Measurements from ENCODE around the gene HTR4. TPM values are rescaled to one million over a fixed set of nuclear protein-coding genes. Genes with fewer than 3 reads are reported as not detected.

Gene HTR4
- total RNA-seq, 1 experiment from 2014 or later, result not detected

DNA sequence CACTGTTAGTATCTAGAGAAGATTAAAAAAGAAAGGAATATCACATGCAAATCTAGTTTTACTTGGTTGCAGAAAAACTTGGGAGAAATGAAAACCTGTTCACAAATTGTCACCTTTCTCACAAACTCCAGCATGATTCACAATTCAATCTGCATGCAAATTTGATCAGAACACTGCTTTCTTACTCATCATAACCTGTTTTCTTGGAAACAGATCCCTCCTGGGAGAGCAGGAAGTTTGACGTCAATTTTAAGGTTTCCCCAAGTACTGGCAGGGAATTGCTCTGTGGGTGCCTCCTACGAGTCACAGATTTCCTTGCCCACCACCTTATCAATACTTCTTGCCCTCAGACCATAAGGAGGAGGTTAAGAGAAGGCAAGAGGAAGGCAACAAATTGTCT is 30.2 kb upstream of the HTR4 start:
- Histone ChIP-seq H4K8ac (replicated peaks; ENCODE audit: insufficient read length, low read depth, low read length) (no peak overlapping the region), H3K4me2 (ENCODE audit: insufficient read depth, insufficient read length, low read length) (no peak overlapping the region), H2AK5ac (ENCODE audit: insufficient read length, low read length) (no peak overlapping the region), H3K9ac (ENCODE audit: extremely low read depth, insufficient read length, low read length) (no peak overlapping the region), H2BK5ac (ENCODE audit: insufficient read length, low read length) (no peak overlapping the region), H3K23me2 (ENCODE audit: insufficient read length, low read depth, low read length, poor library complexity, severe bottlenecking) (no peaks in the 10 kb centered on the region), H3K14ac (ENCODE audit: insufficient read depth, low read length) (no peak overlapping the region), H3K18ac (ENCODE audit: insufficient read length, low read depth, low read length) (no peak overlapping the region), H4K91ac (ENCODE audit: insufficient read length, low read depth, low read length) (no peak overlapping the region), H3K27ac (ENCODE audit: insufficient read length, low read depth, low read length) (no peak overlapping the region), H3K79me1 (ENCODE audit: insufficient read depth, low read depth, low read length, poor library complexity, severe bottlenecking) (no peaks in the 10 kb centered on the region), H4K5ac (ENCODE audit: insufficient read length, low read depth, low read length) (no peak overlapping the region), H3K79me2 (ENCODE audit: insufficient read depth, low read length) (no peaks in the 10 kb centered on the region), H3K27me3 (ENCODE audit: insufficient read depth, low read length) (no peaks in the 10 kb centered on the region), H3K4ac (ENCODE audit: low read depth, low read length) (no peak overlapping the region), H2BK120ac (ENCODE audit: low read depth, low read length, poor library complexity, severe bottlenecking) (no peak overlapping the region), H3K9me3 (ENCODE audit: control insufficient read depth, low read depth, low read length) (no peaks in the 10 kb centered on the region), H2BK15ac (ENCODE audit: low read depth, low read length) (no peak overlapping the region), H2BK12ac (ENCODE audit: insufficient read length, low read depth, low read length) (no peak overlapping the region), H3K56ac (ENCODE audit: insufficient read length, low read depth, low read length) (no peak overlapping the region), H4K20me1 (ENCODE audit: control insufficient read depth, insufficient read depth, insufficient read length) (no peaks in the 10 kb centered on the region), H3K23ac (ENCODE audit: insufficient read length, low read depth, low read length) (no peak overlapping the region), H3K4me1 (ENCODE audit: insufficient read depth, low read length) (no peaks in the 10 kb centered on the region), H2BK20ac (ENCODE audit: low read depth, low read length, poor library complexity, severe bottlenecking) (no peak overlapping the region), H3T11ph (ENCODE audit: low read length) (no peak overlapping the region), H2AFZ (ENCODE audit: low read length) (no peak overlapping the region)
- H3K4me1 Mint-ChIP-seq, result peaks cover 0 to 5% of the 10 kb centered on the region in 2 experiments; a peak in 2 of 4 replicates
- no peaks in the 10 kb centered on the region; the same call in 1 of the 2 replicates for H3K27me3 Mint-ChIP-seq (ENCODE audit: low read depth)
- TF ChIP-seq, protein P1, sequence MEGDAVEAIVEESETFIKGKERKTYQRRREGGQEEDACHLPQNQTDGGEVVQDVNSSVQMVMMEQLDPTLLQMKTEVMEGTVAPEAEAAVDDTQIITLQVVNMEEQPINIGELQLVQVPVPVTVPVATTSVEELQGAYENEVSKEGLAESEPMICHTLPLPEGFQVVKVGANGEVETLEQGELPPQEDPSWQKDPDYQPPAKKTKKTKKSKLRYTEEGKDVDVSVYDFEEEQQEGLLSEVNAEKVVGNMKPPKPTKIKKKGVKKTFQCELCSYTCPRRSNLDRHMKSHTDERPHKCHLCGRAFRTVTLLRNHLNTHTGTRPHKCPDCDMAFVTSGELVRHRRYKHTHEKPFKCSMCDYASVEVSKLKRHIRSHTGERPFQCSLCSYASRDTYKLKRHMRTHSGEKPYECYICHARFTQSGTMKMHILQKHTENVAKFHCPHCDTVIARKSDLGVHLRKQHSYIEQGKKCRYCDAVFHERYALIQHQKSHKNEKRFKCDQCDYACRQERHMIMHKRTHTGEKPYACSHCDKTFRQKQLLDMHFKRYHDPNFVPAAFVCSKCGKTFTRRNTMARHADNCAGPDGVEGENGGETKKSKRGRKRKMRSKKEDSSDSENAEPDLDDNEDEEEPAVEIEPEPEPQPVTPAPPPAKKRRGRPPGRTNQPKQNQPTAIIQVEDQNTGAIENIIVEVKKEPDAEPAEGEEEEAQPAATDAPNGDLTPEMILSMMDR (conservative IDR thresholded peaks at IDR 0.05), result no peak
- no peak overlapping the region for H3K27ac Mint-ChIP-seq
- no peak overlapping the region for H3K4me3 Mint-ChIP-seq
- DNase-seq, result no peak
- WGBS (ENCODE audit: extremely low coverage, insufficient read length, low lambda C conversion rate), result no CpG with 5 or more reads among the region's 2 CpGs
- H3K36me3 Mint-ChIP-seq (ENCODE audit: insufficient read depth in 1 of 3, low read depth in 3 of 3), result no peaks in the 10 kb centered on the region
- peaks cover 5 to 7% of the 10 kb centered on the region in 2 experiments; a peak in 4 of 5 replicates for H3K9me3 Mint-ChIP-seq
